HCT116 (cell line): ENCODE measurements around the gene COX8A.

Source experiments
- ATF3 ChIP-seq: IDR thresholded peaks from 2 replicates; pipeline ENCODE4 v1.6.1; 2012
- CTCF ChIP-seq, 3 experiments: fragments of 200-600 bp in 1 of 3; sonication (generic) in 1 of 3; IDR thresholded peaks in 2 of 3; conservative IDR thresholded peaks in 1 of 3; 2 replicates each; pipeline ENCODE4 v1.5.1; 2012 to 2017; ENCODE audit warnings: low read depth in 2 of 3, low read length in 2 of 3, antibody characterized with exemption in 1 of 3, borderline replicate concordance in 1 of 3, control low read depth in 1 of 3, mild to moderate bottlenecking in 1 of 3, mixed read lengths in 1 of 3, mixed run types in 1 of 3, moderate library complexity in 1 of 3; ENCODE audit not compliant: insufficient read depth in 1 of 3
- SIN3A ChIP-seq: IDR thresholded peaks from 2 replicates; pipeline ENCODE4 v1.6.1; 2012; ENCODE audit warnings: low read depth
- TF ChIP-seq, protein P1 (sequence below): IDR thresholded peaks from 2 replicates; pipeline ENCODE4 v1.6.1; 2012; ENCODE audit warnings: low read depth

- no peak for TF ChIP-seq ATF3
- TF ChIP-seq, protein P1, sequence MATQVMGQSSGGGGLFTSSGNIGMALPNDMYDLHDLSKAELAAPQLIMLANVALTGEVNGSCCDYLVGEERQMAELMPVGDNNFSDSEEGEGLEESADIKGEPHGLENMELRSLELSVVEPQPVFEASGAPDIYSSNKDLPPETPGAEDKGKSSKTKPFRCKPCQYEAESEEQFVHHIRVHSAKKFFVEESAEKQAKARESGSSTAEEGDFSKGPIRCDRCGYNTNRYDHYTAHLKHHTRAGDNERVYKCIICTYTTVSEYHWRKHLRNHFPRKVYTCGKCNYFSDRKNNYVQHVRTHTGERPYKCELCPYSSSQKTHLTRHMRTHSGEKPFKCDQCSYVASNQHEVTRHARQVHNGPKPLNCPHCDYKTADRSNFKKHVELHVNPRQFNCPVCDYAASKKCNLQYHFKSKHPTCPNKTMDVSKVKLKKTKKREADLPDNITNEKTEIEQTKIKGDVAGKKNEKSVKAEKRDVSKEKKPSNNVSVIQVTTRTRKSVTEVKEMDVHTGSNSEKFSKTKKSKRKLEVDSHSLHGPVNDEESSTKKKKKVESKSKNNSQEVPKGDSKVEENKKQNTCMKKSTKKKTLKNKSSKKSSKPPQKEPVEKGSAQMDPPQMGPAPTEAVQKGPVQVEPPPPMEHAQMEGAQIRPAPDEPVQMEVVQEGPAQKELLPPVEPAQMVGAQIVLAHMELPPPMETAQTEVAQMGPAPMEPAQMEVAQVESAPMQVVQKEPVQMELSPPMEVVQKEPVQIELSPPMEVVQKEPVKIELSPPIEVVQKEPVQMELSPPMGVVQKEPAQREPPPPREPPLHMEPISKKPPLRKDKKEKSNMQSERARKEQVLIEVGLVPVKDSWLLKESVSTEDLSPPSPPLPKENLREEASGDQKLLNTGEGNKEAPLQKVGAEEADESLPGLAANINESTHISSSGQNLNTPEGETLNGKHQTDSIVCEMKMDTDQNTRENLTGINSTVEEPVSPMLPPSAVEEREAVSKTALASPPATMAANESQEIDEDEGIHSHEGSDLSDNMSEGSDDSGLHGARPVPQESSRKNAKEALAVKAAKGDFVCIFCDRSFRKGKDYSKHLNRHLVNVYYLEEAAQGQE = no peak
- TF ChIP-seq SIN3A = no peak
- TF ChIP-seq CTCF (IDR thresholded peaks at IDR 0.05 in 2 of 3, conservative IDR thresholded peaks at IDR 0.05 in 1 of 3; ENCODE audit: borderline replicate concordance in 1 of 3, insufficient read depth in 1 of 3, low read depth in 2 of 3, low read length in 2 of 3) = no peak
Observed at GRCh38 chr11:64018310-64018709, 43.9 kb downstream of the COX8A start.
